Endothelial cell of umbilical vein (primary cell): ENCODE measurements around the gene IQCE. TPM values are rescaled to one million over a fixed set of nuclear protein-coding genes. Genes with fewer than 3 reads are reported as not detected.
A peak's percentile ranks its signal among the peaks of the same experiment; 100 is the strongest.

Source experiments
- BruUV-seq: library from RNA; stranded (reverse); fragments of 400-500 nt; replicated peaks from 2 replicates; lab custom pipeline; 2021; lab: Mats Ljungman, UMichigan
- CTCF ChIA-PET: fragments of 300-600, 350-600 bp; sonication (Branson Sonifier 250); formaldehyde crosslinking; loops from one replicate; lab custom pipeline; 2021; ENCODE audit warnings: antibody characterized with exemption, inconsistent platforms; lab: Charles Lee
- POLR2A ChIA-PET: fragments of 300-600, 350-600 bp; sonication (Branson Sonifier 250); formaldehyde crosslinking; loops from one replicate; lab custom pipeline; 2021; ENCODE audit warnings: antibody characterized with exemption, inconsistent platforms; lab: Charles Lee
- DNase-seq: peaks from one replicate; pipeline ENCODE4 v3.0.0-alpha.2; 2011; ENCODE audit warnings: low read depth, low spot score
- FAIRE-seq: peaks from 2 replicates; lab custom pipeline; 2011; peaks lifted over from hg19 to GRCh38; lab: Jason Lieb, UNC
- H2AFZ ChIP-seq: 2 replicates; pipeline ENCODE4 v1.6.0; 2012; ENCODE audit warnings: low read depth, low read length, control low read depth, inconsistent platforms
- H3K27ac ChIP-seq: 2 replicates; pipeline ENCODE4 v1.5.1; 2011; ENCODE audit warnings: low read depth, mild to moderate bottlenecking, control low read depth, low read length, moderate library complexity; ENCODE audit not compliant: insufficient read depth
- H3K27me3 ChIP-seq, 2 experiments: 2 replicates each; pipeline versions ENCODE4 v1.6.0 to v1.6.1; 2011; ENCODE audit warnings: low read length in 2 of 2, mixed read lengths in 1 of 2; ENCODE audit not compliant: control insufficient read depth in 2 of 2, insufficient read depth in 2 of 2
- H3K36me3 ChIP-seq, 2 experiments: 2 replicates in 1 of 2; 3 replicates in 1 of 2; pipeline ENCODE4 v1.5.1; 2011; ENCODE audit warnings: low read length in 2 of 2, mild to moderate bottlenecking in 1 of 2, moderate library complexity in 1 of 2; ENCODE audit not compliant: control insufficient read depth in 2 of 2, insufficient read depth in 2 of 2; ENCODE audit errors: extremely low read depth in 1 of 2
- H3K4me1 ChIP-seq: 3 replicates; pipeline ENCODE4 v1.5.1; 2011; ENCODE audit warnings: mild to moderate bottlenecking, low read length; ENCODE audit not compliant: control insufficient read depth, insufficient read depth; ENCODE audit errors: extremely low read depth
- H3K4me2 ChIP-seq: 2 replicates; pipeline ENCODE4 v1.6.1; 2011; ENCODE audit warnings: low read length, control low read depth, mixed read lengths; ENCODE audit not compliant: insufficient read depth
- H3K4me3 ChIP-seq, 3 experiments: fragments of 200-600 bp in 1 of 3; sonication (generic), shearing (Covaris generic) in 1 of 3; replicated peaks in 1 of 3; 2 replicates each; pipeline ENCODE4 v1.5.1; 2011 to 2016; ENCODE audit warnings: control low read depth in 3 of 3, low read length in 3 of 3, mild to moderate bottlenecking in 2 of 3, inconsistent platforms in 1 of 3, low read depth in 1 of 3, moderate library complexity in 1 of 3; ENCODE audit not compliant: insufficient read depth in 1 of 3
- H3K79me2 ChIP-seq: 2 replicates; pipeline ENCODE4 v1.6.0; 2012; ENCODE audit warnings: low read length, inconsistent platforms; ENCODE audit not compliant: control insufficient read depth, insufficient read depth
- H3K9ac ChIP-seq: replicated peaks from 2 replicates; pipeline ENCODE3; 2011; ENCODE audit warnings: low read length, control low read depth; ENCODE audit not compliant: insufficient read depth; ENCODE audit errors: extremely low read depth
- H3K9me1 ChIP-seq: replicated peaks from 3 replicates; pipeline ENCODE4 v1.6.0; 2011; ENCODE audit warnings: mild to moderate bottlenecking, low read length; ENCODE audit not compliant: control insufficient read depth, insufficient read depth; ENCODE audit errors: extremely low read depth
- H3K9me3 ChIP-seq: replicated peaks from 2 replicates; pipeline ENCODE4 v1.5.1; 2012; ENCODE audit warnings: low read length, inconsistent platforms; ENCODE audit not compliant: control insufficient read depth, insufficient read depth
- H4K20me1 ChIP-seq: replicated peaks from 2 replicates; pipeline ENCODE3; 2011; ENCODE audit warnings: mild to moderate bottlenecking, low read length; ENCODE audit not compliant: control insufficient read depth, insufficient read depth; ENCODE audit errors: extremely low read depth
- CTCF ChIP-seq, 2 donors: IDR thresholded peaks; 1 replicate in 1 of 2; 2 replicates in 1 of 2; pipeline ENCODE4 v1.5.1; 2011; ENCODE audit warnings: low read length in 2 of 2, mild to moderate bottlenecking in 2 of 2, moderate library complexity in 2 of 2, control low read depth in 1 of 2, inconsistent platforms in 1 of 2, low read depth in 1 of 2; ENCODE audit not compliant: insufficient read depth in 1 of 2; ENCODE audit errors: extremely low read depth in 1 of 2
- EZH2 ChIP-seq: IDR thresholded peaks from 2 replicates; pipeline ENCODE4 v1.6.1; 2012; ENCODE audit warnings: borderline replicate concordance, low read depth, mild to moderate bottlenecking, moderate library complexity, low read length, inconsistent platforms; ENCODE audit not compliant: severe bottlenecking
- FOS ChIP-seq: IDR thresholded peaks from 2 replicates; pipeline ENCODE4 v1.6.1; 2011; ENCODE audit warnings: mild to moderate bottlenecking, low read length, moderate library complexity, borderline replicate concordance; ENCODE audit not compliant: insufficient read depth
- GATA2 ChIP-seq: IDR thresholded peaks from 2 replicates; pipeline ENCODE4 v1.7.0; 2011; ENCODE audit warnings: low read depth, mild to moderate bottlenecking, moderate library complexity, mixed read lengths, low read length; ENCODE audit not compliant: insufficient read length, insufficient read depth
- JUN ChIP-seq: IDR thresholded peaks from 2 replicates; pipeline ENCODE4 v1.6.1; 2011; ENCODE audit warnings: borderline replicate concordance, low read depth; ENCODE audit not compliant: insufficient read length, insufficient read depth
- MYC ChIP-seq: IDR thresholded peaks from one replicate; pipeline ENCODE4 v1.6.1; 2011; ENCODE audit warnings: mild to moderate bottlenecking, low read depth, low read length
- POLR2A ChIP-seq: IDR thresholded peaks from 2 replicates; pipeline ENCODE4 v1.6.1; 2012; ENCODE audit warnings: low read depth, mild to moderate bottlenecking, control low read depth, low read length
- POLR2AphosphoS5 ChIP-seq: IDR thresholded peaks from 2 replicates; pipeline ENCODE4 v1.6.1; 2012; ENCODE audit warnings: low read depth, mild to moderate bottlenecking, control low read depth, low read length, moderate library complexity; ENCODE audit not compliant: insufficient read depth
- dilution Hi-C: fragments of 300-500 bp; cut with MboI; formaldehyde crosslinking; loops from one replicate; pipeline ENCODE4 v1.15.0; 2019; ENCODE audit warnings: low sequenced_read_pairs; ENCODE audit not compliant: extremely low pct_ligation_motif_present
- intact Hi-C: fragments of 100-400 bp; cut with micrococcal nuclease; formaldehyde crosslinking; loops from one replicate; pipeline ENCODE4 v1.10.0; 2022
- polyA plus RNA-seq, 4 experiments: library from polyadenylated mRNA; depleted of rRNA in 3 of 4; stranded (reverse) in 3 of 4; unstranded in 1 of 4; fragments of >200 nt; gene quantifications; 2 replicates each; pipeline versions ENCODE4 v1.2.1 to v1.2.3, GENCODE V29; 2011 to 2012; ENCODE audit warnings: missing spikeins in 1 of 4
- total RNA-seq: library from RNA; stranded (reverse); gene quantifications from 2 replicates; pipeline ENCODE4 v1.2.3, GENCODE V29; 2021
- TF ChIP-seq, protein P1 (sequence below): IDR thresholded peaks from 2 replicates; pipeline ENCODE4 v1.6.1; 2011; ENCODE audit not compliant: insufficient read depth, insufficient read length

The IQCE gene
- total and polyA plus RNA-seq, 2 donors (not counting 3 experiments of a cell fraction or from before 2014, with no cell fraction given), result 4.9 to 14.5 TPM

- peaks cover 13% of the 10 kb centered on the region for H3K4me1 ChIP-seq
- H3K27me3 ChIP-seq, result no peaks in the 10 kb centered on the region
- no peak overlapping the region for H3K4me2 ChIP-seq
- dilution Hi-C loops (no loop called here), intact Hi-C loops (loop anchor here (1.0 to 5.0 kb wide), 5 partner anchors 23 to 127 kb away; partner anchors contain the start of gene TTYH3)
- POLR2A ChIA-PET, result no interaction called here
- no peaks in the 10 kb centered on the region for H3K36me3 ChIP-seq
- H3K79me2 ChIP-seq, result no peaks in the 10 kb centered on the region
- CTCF ChIA-PET, result interaction anchor here (0.8 to 4.8 kb wide), 36 partner anchors 7 to 158 kb away, joined by 3 to 55 read pairs (median 5); partner anchors contain the start of gene TTYH3
- no peak for TF ChIP-seq FOS
- no peak for TF ChIP-seq POLR2A
- no peak for TF ChIP-seq MYC
- no peak for TF ChIP-seq EZH2
- no peak for TF ChIP-seq JUN
- TF ChIP-seq CTCF (IDR thresholded peaks at IDR 0.05; ENCODE audit: extremely low read depth in 1 of 2, insufficient read depth in 1 of 2, low read depth in 1 of 2, low read length in 2 of 2), result no peak
- no peak for TF ChIP-seq POLR2AphosphoS5
- TF ChIP-seq, protein P1, sequence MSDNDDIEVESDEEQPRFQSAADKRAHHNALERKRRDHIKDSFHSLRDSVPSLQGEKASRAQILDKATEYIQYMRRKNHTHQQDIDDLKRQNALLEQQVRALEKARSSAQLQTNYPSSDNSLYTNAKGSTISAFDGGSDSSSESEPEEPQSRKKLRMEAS, result no peak
- no peak for TF ChIP-seq GATA2
- BruUV-seq, result no TSS peak
- DNase-seq, result no peak
- H3K4me3 ChIP-seq, result no peak overlapping the region
- H3K9ac ChIP-seq, result no peak overlapping the region
- H3K9me1 ChIP-seq, result no peaks in the 10 kb centered on the region
- no peaks in the 10 kb centered on the region for H4K20me1 ChIP-seq
- H3K9me3 ChIP-seq, result no peaks in the 10 kb centered on the region
- peak overlapping the region; percentile 41 for H2AFZ ChIP-seq
- H3K27ac ChIP-seq, result no peak overlapping the region
- FAIRE-seq, result peak; percentile 21
Measured at GRCh38 chr7:2607923-2608904, 49.4 kb downstream of the IQCE start.
